ENCODE data around the gene CD300LB.
"Not testable (repeated sequence)": the region's sequence is repeated elsewhere in the genome, so short reads cannot be mapped to it uniquely, and the experiment has no call there.

Gene CD300LB

DNA sequence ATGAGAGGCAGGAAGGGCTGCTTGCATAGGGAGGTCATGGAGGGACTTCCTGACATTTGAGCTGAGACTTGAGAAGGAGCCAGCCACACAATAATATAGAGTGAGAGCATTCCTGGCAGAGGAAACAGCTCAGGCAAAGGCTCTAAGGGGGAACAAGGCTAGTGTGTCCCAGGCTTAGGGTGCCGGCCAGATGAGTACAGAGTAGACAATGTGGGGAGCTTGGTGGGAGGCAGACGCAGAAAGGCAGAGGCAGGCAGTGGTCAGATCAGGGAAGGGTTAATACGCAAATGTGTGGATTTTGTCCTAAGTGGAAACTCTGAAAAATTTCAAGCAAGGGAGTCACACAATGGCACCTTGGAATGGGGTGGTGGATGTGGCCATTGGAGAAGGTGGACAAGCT lies 31.3 kb downstream of the CD300LB start:
- ChIA-PET POLR2A (no interaction called here), CTCF (interaction anchor here (0.6 to 3.4 kb wide), 8 partner anchors 14 to 130 kb away, joined by 3 to 12 read pairs (median 4); no protein-coding TSS in a partner anchor)
- no peaks in the 10 kb centered on the region for H3K36me3 ChIP-seq (ENCODE audit: control insufficient read depth in 4 of 4, insufficient read depth in 4 of 4, low read length in 3 of 4)
- no peak for DNase-seq
- no peaks in the 10 kb centered on the region for H3K9me3 ChIP-seq (ENCODE audit: control extremely low read depth in 1 of 5, control insufficient read depth in 4 of 5, insufficient read depth in 2 of 5, low read depth in 1 of 5, low read length in 4 of 5)
- no peak overlapping the region for H3K4me3 ChIP-seq (ENCODE audit: control insufficient read depth in 1 of 7, extremely low read depth in 1 of 7, insufficient read depth in 4 of 7, low read depth in 2 of 7, low read length in 6 of 7)
- peaks cover 0 to 6% (median 2%) of the 10 kb centered on the region in 4 experiments for H3K4me1 ChIP-seq (ENCODE audit: control extremely low read depth in 1 of 4, control insufficient read depth in 4 of 4, insufficient read depth in 4 of 4, low read length in 3 of 4)
- no peaks in the 10 kb centered on the region for H3K27me3 ChIP-seq (replicated peaks in 2 of 5; ENCODE audit: control insufficient read depth in 4 of 5, insufficient read depth in 5 of 5, low read length in 4 of 5)
- H3K27ac ChIP-seq (ENCODE audit: insufficient read depth in 1 of 2, low read depth in 1 of 2, low read length in 2 of 2, poor library complexity in 1 of 2, severe bottlenecking in 2 of 2), result no peak overlapping the region
- 94% methylated on average over 3 of the region's 3 CpGs for WGBS (ENCODE audit: insufficient coverage)

DNA sequence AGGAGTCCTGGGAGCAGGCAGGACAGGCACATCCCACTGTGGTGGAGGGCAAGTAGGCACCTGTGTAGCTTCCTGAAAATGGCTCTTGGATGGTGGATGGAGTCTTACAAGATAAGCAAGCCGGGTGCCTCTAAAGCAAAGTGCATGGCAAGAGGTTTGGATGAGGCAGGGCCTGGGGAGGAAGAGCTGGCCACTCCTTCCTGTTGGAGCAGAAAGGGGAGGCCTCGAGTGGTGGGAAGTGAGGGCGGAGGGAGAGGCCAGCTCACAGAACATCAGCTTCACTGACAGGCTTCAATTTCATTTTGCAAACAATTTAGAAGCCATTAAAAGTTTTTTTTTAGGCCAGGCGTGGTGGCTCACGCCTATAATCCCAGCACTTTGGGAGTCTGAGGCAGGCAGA lies 33.8 kb downstream of the CD300LB start:
- WGBS (ENCODE audit: insufficient coverage), result 100% methylated on average over 2 of the region's 5 CpGs

DNA sequence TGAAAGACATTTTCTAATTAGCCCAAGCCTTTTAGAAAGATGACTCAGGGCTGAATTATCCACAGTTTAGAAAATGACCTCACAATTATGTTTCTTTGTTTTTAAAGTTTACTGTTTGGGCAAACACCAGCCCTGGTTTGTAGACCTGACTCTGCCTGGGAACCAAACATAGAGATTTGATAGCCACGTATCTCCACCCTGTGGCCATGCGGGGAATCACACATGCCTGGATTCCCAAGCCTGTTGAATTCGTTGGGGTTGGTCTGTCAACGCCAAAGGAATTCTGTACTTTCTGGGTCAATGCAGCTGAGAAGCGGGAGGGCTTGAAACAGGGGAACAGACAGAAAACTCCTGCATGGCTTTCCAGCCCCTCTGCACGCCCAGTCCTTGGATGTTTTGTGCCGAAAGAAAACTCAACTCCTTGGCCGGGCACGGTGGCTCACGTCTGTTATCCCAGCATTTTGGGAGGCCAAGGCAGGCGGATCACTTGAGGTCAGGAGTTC lies 37.9 kb downstream of the CD300LB start:
- DNase-seq, result peak; percentile 68 to 81 (median 75)
- H3K4me1 ChIP-seq (ENCODE audit: control extremely low read depth in 1 of 4, control insufficient read depth in 4 of 4, insufficient read depth in 4 of 4, low read length in 3 of 4), result peaks cover 0 to 29% (median 3%) of the 10 kb centered on the region in 4 experiments
- ChIA-PET CTCF (interaction anchor here (0.8 to 2.1 kb wide), 12 partner anchors 9 to 125 kb away, joined by 3 to 11 read pairs (median 4); partner anchors contain the start of genes CD300LB and GPR142), POLR2A (no interaction called here)
- WGBS (ENCODE audit: insufficient coverage), result 46% methylated on average over 10 of the region's 11 CpGs
- no peak overlapping the region for H3K27ac ChIP-seq (ENCODE audit: insufficient read depth in 1 of 2, low read depth in 1 of 2, low read length in 2 of 2, poor library complexity in 1 of 2, severe bottlenecking in 2 of 2)
- H3K9me3 ChIP-seq (ENCODE audit: control extremely low read depth in 1 of 5, control insufficient read depth in 4 of 5, insufficient read depth in 2 of 5, low read depth in 1 of 5, low read length in 4 of 5), result no peaks in the 10 kb centered on the region
- H3K36me3 ChIP-seq (ENCODE audit: control insufficient read depth in 4 of 4, insufficient read depth in 4 of 4, low read length in 3 of 4), result peaks cover 0 to 1% (median 0%) of the 10 kb centered on the region in 4 experiments
- H3K4me3 ChIP-seq (ENCODE audit: control insufficient read depth in 1 of 7, extremely low read depth in 1 of 7, insufficient read depth in 4 of 7, low read depth in 2 of 7, low read length in 6 of 7), result no peak overlapping the region
- H3K27me3 ChIP-seq (replicated peaks in 2 of 5; ENCODE audit: control insufficient read depth in 4 of 5, insufficient read depth in 5 of 5, low read length in 4 of 5), result no peaks in the 10 kb centered on the region

More for the DNA sequence above, 33.8 kb downstream of the CD300LB start:
- Histone ChIP-seq H3K27ac (ENCODE audit: insufficient read depth in 1 of 2, low read depth in 1 of 2, low read length in 2 of 2, poor library complexity in 1 of 2, severe bottlenecking in 2 of 2) (no peak overlapping the region), H3K4me3 (ENCODE audit: control insufficient read depth in 1 of 7, extremely low read depth in 1 of 7, insufficient read depth in 4 of 7, low read depth in 2 of 7, low read length in 6 of 7) (no peak overlapping the region), H3K36me3 (ENCODE audit: control insufficient read depth in 4 of 4, insufficient read depth in 4 of 4, low read length in 3 of 4) (no peaks in the 10 kb centered on the region), H3K4me1 (ENCODE audit: control extremely low read depth in 1 of 4, control insufficient read depth in 4 of 4, insufficient read depth in 4 of 4, low read length in 3 of 4) (peaks cover 0 to 10% (median 2%) of the 10 kb centered on the region in 4 experiments), H3K27me3 (replicated peaks in 2 of 5; ENCODE audit: control insufficient read depth in 4 of 5, insufficient read depth in 5 of 5, low read length in 4 of 5) (no peaks in the 10 kb centered on the region), H3K9me3 (ENCODE audit: control extremely low read depth in 1 of 5, control insufficient read depth in 4 of 5, insufficient read depth in 2 of 5, low read depth in 1 of 5, low read length in 4 of 5) (no peaks in the 10 kb centered on the region)
- no peak for DNase-seq
- CTCF ChIA-PET, result interaction anchor here (1.3 to 3.2 kb wide), 8 partner anchors 9 to 135 kb away, joined by 4 to 20 read pairs (median 5); no protein-coding TSS in a partner anchor
- POLR2A ChIA-PET, result no interaction called here

GRCh38 chr17:74491626-74492025 lies 39.6 kb downstream of the CD300LB start:
- POLR2A ChIA-PET, result interaction anchor here (1.2 kb wide), 1 partner anchor 33 kb away, joined by 3 read pairs; no protein-coding TSS in a partner anchor
- no peak overlapping the region for H3K4me3 ChIP-seq (ENCODE audit: control insufficient read depth in 1 of 7, extremely low read depth in 1 of 7, insufficient read depth in 4 of 7, low read depth in 2 of 7, low read length in 6 of 7)

GRCh38 chr17:74490716-74491115 lies 40.6 kb downstream of the CD300LB start:
- no peak overlapping the region for H3K4me3 ChIP-seq (ENCODE audit: control insufficient read depth in 1 of 7, extremely low read depth in 1 of 7, insufficient read depth in 4 of 7, low read depth in 2 of 7, low read length in 6 of 7)
- CTCF ChIA-PET, result interaction anchor here (0.7 to 2.9 kb wide), 10 partner anchors 21 to 128 kb away, joined by 3 to 13 read pairs (median 4); partner anchors contain the start of gene CD300LD
- H3K36me3 ChIP-seq (ENCODE audit: control insufficient read depth in 4 of 4, insufficient read depth in 4 of 4, low read length in 3 of 4), result peaks cover 2 to 22% (median 8%) of the 10 kb centered on the region in 4 experiments
- DNase-seq, result no peak
- H3K27me3 ChIP-seq (replicated peaks in 2 of 5; ENCODE audit: control insufficient read depth in 4 of 5, insufficient read depth in 5 of 5, low read length in 4 of 5), result no peaks in the 10 kb centered on the region
- no peaks in the 10 kb centered on the region for H3K9me3 ChIP-seq (ENCODE audit: control extremely low read depth in 1 of 5, control insufficient read depth in 4 of 5, insufficient read depth in 2 of 5, low read depth in 1 of 5, low read length in 4 of 5)
- H3K27ac ChIP-seq (ENCODE audit: insufficient read depth in 1 of 2, low read depth in 1 of 2, low read length in 2 of 2, poor library complexity in 1 of 2, severe bottlenecking in 2 of 2), result no peak overlapping the region
- 98% methylated on average over 5 of the region's 9 CpGs for WGBS (ENCODE audit: insufficient coverage)
- peaks cover 0 to 23% (median under 1%) of the 10 kb centered on the region in 4 experiments for H3K4me1 ChIP-seq (ENCODE audit: control extremely low read depth in 1 of 4, control insufficient read depth in 4 of 4, insufficient read depth in 4 of 4, low read length in 3 of 4)
- POLR2A ChIA-PET, result no interaction called here

More at GRCh38 chr17:74491626-74492025, 39.6 kb downstream of the CD300LB start:
- CTCF ChIA-PET, result interaction anchor here (0.6 to 2.9 kb wide), 15 partner anchors 10 to 118 kb away, joined by 3 to 13 read pairs (median 4); partner anchors contain the start of gene CD300A
- peak in 2 of 3 donors; percentile 45 to 50 for DNase-seq
- H3K27me3 ChIP-seq (replicated peaks in 2 of 5; ENCODE audit: control insufficient read depth in 4 of 5, insufficient read depth in 5 of 5, low read length in 4 of 5), result no peaks in the 10 kb centered on the region
- 97% methylated on average over 5 of the region's 7 CpGs for WGBS (ENCODE audit: insufficient coverage)
- H3K9me3 ChIP-seq (ENCODE audit: control extremely low read depth in 1 of 5, control insufficient read depth in 4 of 5, insufficient read depth in 2 of 5, low read depth in 1 of 5, low read length in 4 of 5), result no peaks in the 10 kb centered on the region
- H3K36me3 ChIP-seq (ENCODE audit: control insufficient read depth in 4 of 4, insufficient read depth in 4 of 4, low read length in 3 of 4), result peaks cover 0 to 13% (median 4%) of the 10 kb centered on the region in 4 experiments
- H3K4me1 ChIP-seq (ENCODE audit: control extremely low read depth in 1 of 4, control insufficient read depth in 4 of 4, insufficient read depth in 4 of 4, low read length in 3 of 4), result peaks cover 0 to 23% (median under 1%) of the 10 kb centered on the region in 4 experiments
- no peak overlapping the region for H3K27ac ChIP-seq (ENCODE audit: insufficient read depth in 1 of 2, low read depth in 1 of 2, low read length in 2 of 2, poor library complexity in 1 of 2, severe bottlenecking in 2 of 2)

- H3K9me3 ChIP-seq (ENCODE audit: control extremely low read depth in 1 of 5, control insufficient read depth in 4 of 5, insufficient read depth in 2 of 5, low read depth in 1 of 5, low read length in 4 of 5); H3K4me3 ChIP-seq (ENCODE audit: control insufficient read depth in 1 of 7, extremely low read depth in 1 of 7, insufficient read depth in 4 of 7, low read depth in 2 of 7, low read length in 6 of 7); POLR2A ChIA-PET; H3K27me3 ChIP-seq (replicated peaks in 2 of 5; ENCODE audit: control insufficient read depth in 4 of 5, insufficient read depth in 5 of 5, low read length in 4 of 5); H3K27ac ChIP-seq (ENCODE audit: insufficient read depth in 1 of 2, low read depth in 1 of 2, low read length in 2 of 2, poor library complexity in 1 of 2, severe bottlenecking in 2 of 2); DNase-seq: not testable (repeated sequence)
- peaks cover 0 to 23% (median under 1%) of the 10 kb centered on the region in 4 experiments for H3K4me1 ChIP-seq (ENCODE audit: control extremely low read depth in 1 of 4, control insufficient read depth in 4 of 4, insufficient read depth in 4 of 4, low read length in 3 of 4)
- H3K36me3 ChIP-seq (ENCODE audit: control insufficient read depth in 4 of 4, insufficient read depth in 4 of 4, low read length in 3 of 4), result peaks cover 2 to 44% (median 29%) of the 10 kb centered on the region in 4 experiments
- WGBS (ENCODE audit: insufficient coverage), result 93% methylated on average over 4 of the region's 4 CpGs
- CTCF ChIA-PET, result interaction anchor here (0.9 to 3.0 kb wide), 4 partner anchors 9 to 286 kb away, joined by 4 to 10 read pairs (median 4); no protein-coding TSS in a partner anchor
These were observed 43.0 kb downstream of the CD300LB start for GRCh38 chr17:74488276-74488675.

- Histone ChIP-seq H3K9me3 (ENCODE audit: control extremely low read depth in 1 of 5, control insufficient read depth in 4 of 5, insufficient read depth in 2 of 5, low read depth in 1 of 5, low read length in 4 of 5) (no peaks in the 10 kb centered on the region), H3K4me3 (ENCODE audit: control insufficient read depth in 1 of 7, extremely low read depth in 1 of 7, insufficient read depth in 4 of 7, low read depth in 2 of 7, low read length in 6 of 7) (no peak overlapping the region), H3K36me3 (ENCODE audit: control insufficient read depth in 4 of 4, insufficient read depth in 4 of 4, low read length in 3 of 4) (peaks cover 5 to 66% (median 47%) of the 10 kb centered on the region in 4 experiments), H3K4me1 (ENCODE audit: control extremely low read depth in 1 of 4, control insufficient read depth in 4 of 4, insufficient read depth in 4 of 4, low read length in 3 of 4) (peaks cover 0 to 3% (median 1%) of the 10 kb centered on the region in 4 experiments), H3K27ac (ENCODE audit: insufficient read depth in 1 of 2, low read depth in 1 of 2, low read length in 2 of 2, poor library complexity in 1 of 2, severe bottlenecking in 2 of 2) (no peak overlapping the region), H3K27me3 (replicated peaks in 2 of 5; ENCODE audit: control insufficient read depth in 4 of 5, insufficient read depth in 5 of 5, low read length in 4 of 5) (no peaks in the 10 kb centered on the region)
- ChIA-PET POLR2A (no interaction called here), CTCF (interaction anchor here (1.2 kb wide), 1 partner anchor 22 kb away, joined by 3 read pairs; no protein-coding TSS in a partner anchor)
- WGBS (ENCODE audit: insufficient coverage), result 90% methylated on average over 4 of the region's 5 CpGs
- no peak for DNase-seq
These were observed 45.4 kb downstream of the CD300LB start for GRCh38 chr17:74485841-74486240.
